Endometrial microvascular endothelial cells (primary cell): Measurements from ENCODE around the gene PPM1B. TPM values are rescaled to one million over a fixed set of nuclear protein-coding genes. Genes with fewer than 3 reads are reported as not detected.

ENCODE experiments used
- in situ Hi-C: cut with HindIII; loops from 2 replicates; pipeline ENCODE4 v1.10.0; 2017; ENCODE audit warnings: low sequenced_read_pairs, low pct_unique_long_range_greater_than_20kb; ENCODE audit errors: inconsistent ontology term
- total RNA-seq: library from RNA; depleted of rRNA; stranded (reverse); fragments of >200 nt; gene quantifications from one replicate; pipeline ENCODE4 v1.2.3, GENCODE V29; 2015; ENCODE audit errors: inconsistent ontology term

The PPM1B gene
- total RNA-seq, 1 donor from 2014 or later, result 14.5 TPM

GRCh38 chr2:44280869-44281268, 112.2 kb downstream of the PPM1B start:
- in situ Hi-C loops, result no loop called here

Other genes with a start within 250 kb of the PPM1B start
- 63.2 TPM for gene LRPPRC, start 172.9 kb upstream of the PPM1B start, total RNA-seq
- gene SLC3A1, start 106.6 kb downstream of the PPM1B start, total RNA-seq, result not detected
- gene PREPL, start 192.6 kb downstream of the PPM1B start, total RNA-seq, result 36.8 TPM
- gene CAMKMT, start 193.1 kb downstream of the PPM1B start, total RNA-seq, result 7.2 TPM